ENCODE data around the gene ANKDD1B. TPM values are rescaled to one million over a fixed set of nuclear protein-coding genes. Genes with fewer than 3 reads are reported as not detected.

ANKDD1B gene
- total and polyA plus RNA-seq, 2 of the 13 experiments (the other 11 are each of a cell fraction or from before 2014, with no cell fraction given) = 0.12 to 0.27 TPM

DNA sequence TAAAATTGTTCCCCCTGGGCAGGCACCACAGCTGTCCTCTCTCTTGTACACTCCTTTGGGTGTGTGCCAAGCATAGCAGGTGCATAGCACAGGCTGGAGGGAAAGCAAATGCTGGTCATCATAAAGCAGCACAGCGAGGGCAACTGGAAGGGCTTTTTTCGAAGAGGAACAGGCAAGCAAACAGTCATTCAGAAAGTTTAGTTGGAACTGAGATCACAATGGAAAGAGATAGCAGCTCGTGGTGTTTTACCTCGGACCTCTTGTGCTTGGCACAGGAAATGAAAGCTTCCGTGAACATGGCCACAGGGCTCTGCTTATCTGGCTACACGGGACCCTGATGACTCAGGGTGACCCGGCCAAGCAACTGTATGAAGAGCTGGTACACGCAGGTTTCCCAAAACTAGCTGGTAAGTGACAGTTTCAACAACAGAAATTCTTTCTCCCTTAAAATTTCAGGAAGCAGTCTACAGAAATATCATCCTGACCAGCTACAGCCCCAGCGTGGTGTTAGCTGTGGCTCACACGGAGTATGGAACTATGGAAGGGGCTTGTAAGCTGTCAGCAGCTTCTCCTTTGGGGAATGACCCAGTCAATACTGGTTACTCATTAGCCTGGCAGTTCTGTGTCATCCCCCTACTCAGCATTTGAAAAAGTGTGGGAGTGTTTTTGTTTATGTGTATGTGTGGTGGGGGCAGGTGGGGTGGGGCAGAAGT lies 57.9 kb downstream of the ANKDD1B start (continued):
- TF ChIP-seq GATAD1 (CRISPR knock-in tag; IDR thresholded peaks at IDR 0.05) = no peak
- TF ChIP-seq, protein P1, sequence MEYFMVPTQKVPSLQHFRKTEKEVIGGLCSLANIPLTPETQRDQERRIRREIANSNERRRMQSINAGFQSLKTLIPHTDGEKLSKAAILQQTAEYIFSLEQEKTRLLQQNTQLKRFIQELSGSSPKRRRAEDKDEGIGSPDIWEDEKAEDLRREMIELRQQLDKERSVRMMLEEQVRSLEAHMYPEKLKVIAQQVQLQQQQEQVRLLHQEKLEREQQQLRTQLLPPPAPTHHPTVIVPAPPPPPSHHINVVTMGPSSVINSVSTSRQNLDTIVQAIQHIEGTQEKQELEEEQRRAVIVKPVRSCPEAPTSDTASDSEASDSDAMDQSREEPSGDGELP (IDR thresholded peaks at IDR 0.05; ENCODE audit: borderline replicate concordance, low read depth) = 0 out of 2 replicates have a peak, but pooled peaks have one; percentile 9
- TF ChIP-seq RCOR2 (CRISPR knock-in tag; IDR thresholded peaks at IDR 0.05) = no peak
- TF ChIP-seq NFIC (IDR thresholded peaks at IDR 0.05; ENCODE audit: low read length) = 0 out of 2 replicates have a peak, but pooled peaks have one; percentile 34
- TF ChIP-seq, protein P2, sequence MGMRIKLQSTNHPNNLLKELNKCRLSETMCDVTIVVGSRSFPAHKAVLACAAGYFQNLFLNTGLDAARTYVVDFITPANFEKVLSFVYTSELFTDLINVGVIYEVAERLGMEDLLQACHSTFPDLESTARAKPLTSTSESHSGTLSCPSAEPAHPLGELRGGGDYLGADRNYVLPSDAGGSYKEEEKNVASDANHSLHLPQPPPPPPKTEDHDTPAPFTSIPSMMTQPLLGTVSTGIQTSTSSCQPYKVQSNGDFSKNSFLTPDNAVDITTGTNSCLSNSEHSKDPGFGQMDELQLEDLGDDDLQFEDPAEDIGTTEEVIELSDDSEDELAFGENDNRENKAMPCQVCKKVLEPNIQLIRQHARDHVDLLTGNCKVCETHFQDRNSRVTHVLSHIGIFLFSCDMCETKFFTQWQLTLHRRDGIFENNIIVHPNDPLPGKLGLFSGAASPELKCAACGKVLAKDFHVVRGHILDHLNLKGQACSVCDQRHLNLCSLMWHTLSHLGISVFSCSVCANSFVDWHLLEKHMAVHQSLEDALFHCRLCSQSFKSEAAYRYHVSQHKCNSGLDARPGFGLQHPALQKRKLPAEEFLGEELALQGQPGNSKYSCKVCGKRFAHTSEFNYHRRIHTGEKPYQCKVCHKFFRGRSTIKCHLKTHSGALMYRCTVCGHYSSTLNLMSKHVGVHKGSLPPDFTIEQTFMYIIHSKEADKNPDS (CRISPR knock-in tag; IDR thresholded peaks at IDR 0.05) = no peak
- no peak for TF ChIP-seq ZNF790 (CRISPR knock-in tag; IDR thresholded peaks at IDR 0.05; ENCODE audit: borderline replicate concordance)
- no peak for TF ChIP-seq SUZ12 (IDR thresholded peaks at IDR 0.05; ENCODE audit: low read depth, low read length)
- no peak for TF ChIP-seq U2AF1 (optimal IDR thresholded peaks at IDR 0.05; ENCODE audit: low read depth, low read length)
- no peak for TF ChIP-seq KMT2A (CRISPR knock-in tag; IDR thresholded peaks at IDR 0.05)
- peak; percentile 44 for TF ChIP-seq SAP130 (CRISPR knock-in tag; IDR thresholded peaks at IDR 0.05; ENCODE audit: low read depth)
- TF ChIP-seq HNRNPL (IDR thresholded peaks at IDR 0.05; ENCODE audit: low read depth, low read length) = no peak
- TF ChIP-seq SALL2 (CRISPR knock-in tag; IDR thresholded peaks at IDR 0.05) = no peak
- TF ChIP-seq SMAD3 (CRISPR knock-in tag; IDR thresholded peaks at IDR 0.05) = 0 out of 2 replicates have a peak, but pooled peaks have one; percentile 20
- TF ChIP-seq, protein P3, sequence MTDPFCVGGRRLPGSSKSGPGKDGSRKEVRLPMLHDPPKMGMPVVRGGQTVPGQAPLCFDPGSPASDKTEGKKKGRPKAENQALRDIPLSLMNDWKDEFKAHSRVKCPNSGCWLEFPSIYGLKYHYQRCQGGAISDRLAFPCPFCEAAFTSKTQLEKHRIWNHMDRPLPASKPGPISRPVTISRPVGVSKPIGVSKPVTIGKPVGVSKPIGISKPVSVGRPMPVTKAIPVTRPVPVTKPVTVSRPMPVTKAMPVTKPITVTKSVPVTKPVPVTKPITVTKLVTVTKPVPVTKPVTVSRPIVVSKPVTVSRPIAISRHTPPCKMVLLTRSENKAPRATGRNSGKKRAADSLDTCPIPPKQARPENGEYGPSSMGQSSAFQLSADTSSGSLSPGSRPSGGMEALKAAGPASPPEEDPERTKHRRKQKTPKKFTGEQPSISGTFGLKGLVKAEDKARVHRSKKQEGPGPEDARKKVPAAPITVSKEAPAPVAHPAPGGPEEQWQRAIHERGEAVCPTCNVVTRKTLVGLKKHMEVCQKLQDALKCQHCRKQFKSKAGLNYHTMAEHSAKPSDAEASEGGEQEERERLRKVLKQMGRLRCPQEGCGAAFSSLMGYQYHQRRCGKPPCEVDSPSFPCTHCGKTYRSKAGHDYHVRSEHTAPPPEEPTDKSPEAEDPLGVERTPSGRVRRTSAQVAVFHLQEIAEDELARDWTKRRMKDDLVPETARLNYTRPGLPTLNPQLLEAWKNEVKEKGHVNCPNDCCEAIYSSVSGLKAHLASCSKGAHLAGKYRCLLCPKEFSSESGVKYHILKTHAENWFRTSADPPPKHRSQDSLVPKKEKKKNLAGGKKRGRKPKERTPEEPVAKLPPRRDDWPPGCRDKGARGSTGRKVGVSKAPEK (CRISPR knock-in tag; IDR thresholded peaks at IDR 0.05; ENCODE audit: borderline replicate concordance) = no peak
- TF ChIP-seq ZNF33B (CRISPR knock-in tag; IDR thresholded peaks at IDR 0.05) = no peak
- no peak for TF ChIP-seq ZNF441 (CRISPR knock-in tag; IDR thresholded peaks at IDR 0.05; ENCODE audit: borderline replicate concordance)
- TF ChIP-seq, protein P4, sequence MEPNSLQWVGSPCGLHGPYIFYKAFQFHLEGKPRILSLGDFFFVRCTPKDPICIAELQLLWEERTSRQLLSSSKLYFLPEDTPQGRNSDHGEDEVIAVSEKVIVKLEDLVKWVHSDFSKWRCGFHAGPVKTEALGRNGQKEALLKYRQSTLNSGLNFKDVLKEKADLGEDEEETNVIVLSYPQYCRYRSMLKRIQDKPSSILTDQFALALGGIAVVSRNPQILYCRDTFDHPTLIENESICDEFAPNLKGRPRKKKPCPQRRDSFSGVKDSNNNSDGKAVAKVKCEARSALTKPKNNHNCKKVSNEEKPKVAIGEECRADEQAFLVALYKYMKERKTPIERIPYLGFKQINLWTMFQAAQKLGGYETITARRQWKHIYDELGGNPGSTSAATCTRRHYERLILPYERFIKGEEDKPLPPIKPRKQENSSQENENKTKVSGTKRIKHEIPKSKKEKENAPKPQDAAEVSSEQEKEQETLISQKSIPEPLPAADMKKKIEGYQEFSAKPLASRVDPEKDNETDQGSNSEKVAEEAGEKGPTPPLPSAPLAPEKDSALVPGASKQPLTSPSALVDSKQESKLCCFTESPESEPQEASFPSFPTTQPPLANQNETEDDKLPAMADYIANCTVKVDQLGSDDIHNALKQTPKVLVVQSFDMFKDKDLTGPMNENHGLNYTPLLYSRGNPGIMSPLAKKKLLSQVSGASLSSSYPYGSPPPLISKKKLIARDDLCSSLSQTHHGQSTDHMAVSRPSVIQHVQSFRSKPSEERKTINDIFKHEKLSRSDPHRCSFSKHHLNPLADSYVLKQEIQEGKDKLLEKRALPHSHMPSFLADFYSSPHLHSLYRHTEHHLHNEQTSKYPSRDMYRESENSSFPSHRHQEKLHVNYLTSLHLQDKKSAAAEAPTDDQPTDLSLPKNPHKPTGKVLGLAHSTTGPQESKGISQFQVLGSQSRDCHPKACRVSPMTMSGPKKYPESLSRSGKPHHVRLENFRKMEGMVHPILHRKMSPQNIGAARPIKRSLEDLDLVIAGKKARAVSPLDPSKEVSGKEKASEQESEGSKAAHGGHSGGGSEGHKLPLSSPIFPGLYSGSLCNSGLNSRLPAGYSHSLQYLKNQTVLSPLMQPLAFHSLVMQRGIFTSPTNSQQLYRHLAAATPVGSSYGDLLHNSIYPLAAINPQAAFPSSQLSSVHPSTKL (CRISPR knock-in tag; IDR thresholded peaks at IDR 0.05) = peak; percentile 4; the same call in 1 of the 2 replicates
- TF ChIP-seq ATF7 (IDR thresholded peaks at IDR 0.05) = no peak
- no peak for TF ChIP-seq ATF7 (CRISPR knock-in tag; IDR thresholded peaks at IDR 0.05)
- TF ChIP-seq WIZ (CRISPR knock-in tag; IDR thresholded peaks at IDR 0.05) = 0 out of 2 replicates have a peak, but pooled peaks have one; percentile 35
- no peak for TF ChIP-seq ZNF781 (CRISPR knock-in tag; IDR thresholded peaks at IDR 0.05; ENCODE audit: borderline replicate concordance, not compliant biosample characterization)
- no peak for TF ChIP-seq KLF6 (CRISPR knock-in tag; IDR thresholded peaks at IDR 0.05)
